IPS DF 6.9 (cell line): ENCODE results near the gene PARP1.
"Not testable (repeated sequence)": the region's sequence is repeated elsewhere in the genome, so short reads cannot be mapped to it uniquely, and the experiment has no call there.

Source experiments
- DNase-seq: peaks from one replicate; pipeline ENCODE4 v3.0.0-alpha.2; 2013; ENCODE audit warnings: low read depth, low spot score
- H3K27ac ChIP-seq: one replicate; pipeline ENCODE4 v1.5.1; 2013; ENCODE audit warnings: low read length, control low read depth
- H3K27me3 ChIP-seq: 2 replicates; pipeline ENCODE4 v1.6.1; 2013; ENCODE audit warnings: mild to moderate bottlenecking, low read length; ENCODE audit not compliant: control insufficient read depth, insufficient read depth
- H3K36me3 ChIP-seq: 2 replicates; pipeline ENCODE4 v1.6.1; 2013; ENCODE audit warnings: low read length; ENCODE audit not compliant: control insufficient read depth, insufficient read depth
- H3K4me1 ChIP-seq: 2 replicates; pipeline ENCODE4 v1.6.1; 2013; ENCODE audit warnings: low read length; ENCODE audit not compliant: control insufficient read depth, insufficient read depth
- H3K4me3 ChIP-seq: 2 replicates; pipeline ENCODE4 v1.5.1; 2013; ENCODE audit warnings: mild to moderate bottlenecking, low read length
- H3K9me3 ChIP-seq: 2 replicates; pipeline ENCODE4 v1.6.1; 2013; ENCODE audit warnings: low read length, inconsistent platforms; ENCODE audit not compliant: control insufficient read depth, insufficient read depth
- WGBS: extraction: QIAGEN DNeasy Blood & Tissue Kit; methylation state at CpG from one replicate; pipeline ENCODE4 v1.1.7; 2013; ENCODE audit warnings: mixed read lengths, missing lambda C conversion rate; ENCODE audit not compliant: insufficient read length, insufficient coverage; 5-methylcytosine and 5-hydroxymethylcytosine counted together

Gene PARP1

DNA sequence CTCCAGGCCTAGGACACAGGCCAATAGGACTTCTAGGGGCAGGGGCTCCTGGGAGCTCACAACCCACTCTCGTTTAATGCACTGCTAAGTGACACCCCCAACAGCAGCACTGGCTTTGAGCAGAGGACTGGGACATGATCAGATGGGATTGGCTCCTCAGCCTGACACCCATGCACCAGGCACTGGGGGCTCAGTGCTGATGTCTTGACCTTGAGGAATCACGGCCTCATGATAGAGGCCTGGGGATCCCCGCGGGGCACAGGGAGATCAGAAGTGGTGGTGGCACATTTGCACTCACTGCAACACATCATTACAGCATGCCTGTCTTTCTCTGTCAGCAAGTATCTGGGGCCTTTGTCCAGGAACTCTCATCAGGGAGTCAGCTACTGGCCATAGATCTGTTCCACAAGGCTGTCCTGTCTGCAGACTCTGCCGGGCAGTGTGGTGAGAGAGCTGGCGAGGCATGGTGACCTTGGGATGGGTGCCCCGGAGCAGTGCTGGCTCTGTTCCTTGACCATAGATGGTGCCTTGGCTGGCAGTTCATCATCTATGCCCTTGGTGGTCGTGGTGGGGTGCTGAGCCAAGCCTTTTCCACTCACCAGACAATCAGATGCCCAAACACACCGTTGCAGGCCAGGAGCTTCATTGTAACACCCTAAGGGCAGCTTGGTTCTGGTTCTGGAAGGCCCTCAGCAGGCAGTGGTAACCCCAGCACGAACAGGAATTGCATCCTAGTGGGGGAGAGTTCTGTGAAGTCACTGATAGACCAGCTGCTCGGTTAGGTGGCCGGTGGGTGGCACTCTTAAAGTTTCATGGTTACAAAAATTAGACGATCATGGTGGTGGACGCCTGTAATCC, 22.2 kb upstream of the PARP1 start:
- Histone ChIP-seq H3K27ac (no peak overlapping the region), H3K4me1 (no peaks in the 10 kb centered on the region), H3K4me3 (no peak overlapping the region), H3K9me3 (no peaks in the 10 kb centered on the region), H3K27me3 (no peaks in the 10 kb centered on the region), H3K36me3 (no peaks in the 10 kb centered on the region)
- DNase-seq, result no peak
- WGBS, result no CpG with 5 or more reads among the region's 14 CpGs

- Histone ChIP-seq H3K4me3 (no peak overlapping the region), H3K9me3 (no peaks in the 10 kb centered on the region), H3K36me3 (no peaks in the 10 kb centered on the region), H3K27ac (no peak overlapping the region), H3K4me1 (no peaks in the 10 kb centered on the region), H3K27me3 (no peaks in the 10 kb centered on the region)
- no CpG with 5 or more reads among the region's 12 CpGs for WGBS
- DNase-seq, result no peak
Measured at GRCh38 chr1:226428791-226429461, 21.0 kb upstream of the PARP1 start.

DNA sequence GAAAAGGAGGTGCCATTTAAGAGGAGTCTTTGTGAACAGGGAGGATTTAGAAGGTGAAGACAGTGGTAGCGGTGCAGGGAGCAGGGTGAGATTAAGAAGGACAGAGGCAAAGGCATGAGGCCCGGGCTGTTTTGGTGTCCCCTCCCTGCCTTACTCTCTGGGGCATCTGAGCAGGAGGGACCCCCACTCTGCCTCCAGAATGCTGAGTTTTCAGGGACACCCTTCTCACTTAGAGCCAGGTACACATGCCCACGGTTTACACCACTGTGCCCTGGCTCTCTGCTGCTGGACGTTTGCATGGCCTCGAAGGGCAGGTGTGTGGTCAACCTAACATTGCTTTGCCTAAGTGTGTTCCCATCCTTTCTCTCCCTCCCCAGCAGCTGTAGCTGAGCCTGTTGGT, 20.5 kb upstream of the PARP1 start:
- WGBS, result no CpG with 5 or more reads among the region's 5 CpGs
- Histone ChIP-seq H3K27me3 (no peaks in the 10 kb centered on the region), H3K4me1 (no peaks in the 10 kb centered on the region), H3K36me3 (no peaks in the 10 kb centered on the region), H3K9me3 (no peaks in the 10 kb centered on the region), H3K27ac (no peak overlapping the region), H3K4me3 (no peak overlapping the region)
- DNase-seq, result no peak

DNA sequence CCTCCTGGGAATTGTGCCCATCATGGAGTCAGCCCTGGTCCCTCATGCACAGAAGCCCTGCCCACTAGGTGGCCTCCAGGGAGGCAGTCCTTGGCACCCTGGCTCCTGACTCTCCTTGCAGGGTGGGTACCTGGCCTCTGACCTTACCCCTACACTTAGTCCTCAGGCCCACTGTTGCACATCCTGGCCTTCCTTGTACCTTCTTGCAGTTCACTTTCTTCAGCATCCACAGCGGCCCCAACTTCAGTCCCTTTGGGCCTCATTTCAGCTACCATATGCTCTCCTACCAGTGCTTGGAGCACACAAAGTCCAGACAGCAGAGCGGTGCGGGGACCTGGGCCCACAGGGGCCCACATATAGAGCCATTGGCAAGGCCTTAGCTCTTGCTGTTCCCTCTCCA, 19.2 kb upstream of the PARP1 start:
- H3K27ac ChIP-seq, result no peak overlapping the region
- no CpG with 5 or more reads among the region's 3 CpGs for WGBS
- DNase-seq, result no peak
- H3K4me1 ChIP-seq, result no peaks in the 10 kb centered on the region
- H3K27me3 ChIP-seq, result no peaks in the 10 kb centered on the region
- no peak overlapping the region for H3K4me3 ChIP-seq
- no peaks in the 10 kb centered on the region for H3K36me3 ChIP-seq
- no peaks in the 10 kb centered on the region for H3K9me3 ChIP-seq

GRCh38 chr1:226426395-226426794, 18.5 kb upstream of the PARP1 start:
- not testable (repeated sequence) for H3K27me3 ChIP-seq, H3K4me1 ChIP-seq, DNase-seq, H3K9me3 ChIP-seq, H3K27ac ChIP-seq, H3K36me3 ChIP-seq, H3K4me3 ChIP-seq
- no CpG with 5 or more reads among the region's 23 CpGs for WGBS

- Histone ChIP-seq H3K27ac (no peak overlapping the region), H3K36me3 (no peaks in the 10 kb centered on the region), H3K27me3 (no peaks in the 10 kb centered on the region), H3K4me3 (no peak overlapping the region), H3K9me3 (no peaks in the 10 kb centered on the region), H3K4me1 (no peaks in the 10 kb centered on the region)
- no CpG with 5 or more reads among the region's 24 CpGs for WGBS
- no peak for DNase-seq
Measured at GRCh38 chr1:226425431-226426031, 17.6 kb upstream of the PARP1 start.

DNA sequence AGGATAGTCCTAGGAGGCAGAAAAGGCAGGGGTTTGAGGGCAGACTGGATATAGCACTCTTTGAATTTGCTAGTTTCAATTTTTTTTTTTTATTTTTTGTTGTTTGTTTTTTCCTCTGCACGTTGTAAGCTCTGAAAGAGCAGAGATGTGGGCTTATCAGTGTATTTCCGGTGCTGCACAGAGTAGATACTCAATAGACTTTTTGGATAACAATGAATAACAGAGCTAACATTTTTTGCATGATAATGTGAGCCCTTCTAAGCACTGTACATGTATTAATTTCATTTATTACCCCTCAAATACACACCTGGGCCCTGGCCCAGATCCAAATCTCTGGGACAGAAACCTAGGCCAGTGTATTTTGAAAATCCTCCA, 17.1 kb upstream of the PARP1 start:
- H3K4me3 ChIP-seq, result no peak overlapping the region
- no peaks in the 10 kb centered on the region for H3K27me3 ChIP-seq
- no peak for DNase-seq
- no peaks in the 10 kb centered on the region for H3K9me3 ChIP-seq
- WGBS, result no CpG with 5 or more reads among the region's 2 CpGs
- no peaks in the 10 kb centered on the region for H3K36me3 ChIP-seq
- H3K4me1 ChIP-seq, result no peaks in the 10 kb centered on the region
- H3K27ac ChIP-seq, result no peak overlapping the region

- H3K4me1 ChIP-seq, result no peaks in the 10 kb centered on the region
- DNase-seq, result no peak
- H3K27me3 ChIP-seq, result no peaks in the 10 kb centered on the region
- WGBS, result no CpG with 5 or more reads among the region's 8 CpGs
- H3K4me3 ChIP-seq, result no peak overlapping the region
- H3K36me3 ChIP-seq, result no peaks in the 10 kb centered on the region
- no peaks in the 10 kb centered on the region for H3K9me3 ChIP-seq
- no peak overlapping the region for H3K27ac ChIP-seq
Measured at GRCh38 chr1:226424221-226425003, 16.5 kb upstream of the PARP1 start.

GRCh38 chr1:226422478-226422877, 14.6 kb upstream of the PARP1 start:
- Histone ChIP-seq H3K4me3 (no peak overlapping the region), H3K36me3 (no peaks in the 10 kb centered on the region), H3K27me3 (no peaks in the 10 kb centered on the region), H3K9me3 (no peaks in the 10 kb centered on the region), H3K4me1 (no peaks in the 10 kb centered on the region), H3K27ac (no peak overlapping the region)
- no peak for DNase-seq
- no CpG with 5 or more reads among the region's 6 CpGs for WGBS

DNA sequence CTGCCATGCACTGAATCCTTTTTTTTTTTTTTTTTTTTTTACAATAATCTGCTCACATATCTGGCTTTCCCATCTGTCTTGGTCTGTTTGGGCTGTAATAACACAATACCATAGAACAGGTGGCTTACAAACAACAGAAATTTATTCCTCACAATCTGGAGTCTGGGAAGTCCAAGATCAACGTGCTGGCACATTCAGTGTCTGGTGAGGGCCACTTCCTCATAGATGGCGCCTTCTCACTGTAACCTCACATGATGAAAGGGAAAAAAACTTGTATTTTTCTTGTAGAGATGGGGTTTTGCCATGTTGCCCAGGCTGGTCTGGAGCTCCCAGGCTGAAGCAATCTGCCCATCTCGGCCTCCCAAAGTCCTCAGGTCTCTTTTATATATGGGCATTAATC, 13.0 kb upstream of the PARP1 start:
- H3K27me3 ChIP-seq, result no peaks in the 10 kb centered on the region
- WGBS, result no CpG with 5 or more reads among the region's 3 CpGs
- no peaks in the 10 kb centered on the region for H3K4me1 ChIP-seq
- no peaks in the 10 kb centered on the region for H3K36me3 ChIP-seq
- no peaks in the 10 kb centered on the region for H3K9me3 ChIP-seq
- H3K27ac ChIP-seq, result no peak overlapping the region
- H3K4me3 ChIP-seq, result no peak overlapping the region
- DNase-seq, result no peak
